GM12872 (cell line): ENCODE measurements around the gene MRPL1.

Experiments
- TF ChIP-seq, protein P1 (sequence below): IDR thresholded peaks from 3 replicates; pipeline ENCODE4 v1.5.1; 2011; ENCODE audit warnings: low read depth, mild to moderate bottlenecking, low read length, moderate library complexity; ENCODE audit not compliant: insufficient read depth

MRPL1 gene

DNA sequence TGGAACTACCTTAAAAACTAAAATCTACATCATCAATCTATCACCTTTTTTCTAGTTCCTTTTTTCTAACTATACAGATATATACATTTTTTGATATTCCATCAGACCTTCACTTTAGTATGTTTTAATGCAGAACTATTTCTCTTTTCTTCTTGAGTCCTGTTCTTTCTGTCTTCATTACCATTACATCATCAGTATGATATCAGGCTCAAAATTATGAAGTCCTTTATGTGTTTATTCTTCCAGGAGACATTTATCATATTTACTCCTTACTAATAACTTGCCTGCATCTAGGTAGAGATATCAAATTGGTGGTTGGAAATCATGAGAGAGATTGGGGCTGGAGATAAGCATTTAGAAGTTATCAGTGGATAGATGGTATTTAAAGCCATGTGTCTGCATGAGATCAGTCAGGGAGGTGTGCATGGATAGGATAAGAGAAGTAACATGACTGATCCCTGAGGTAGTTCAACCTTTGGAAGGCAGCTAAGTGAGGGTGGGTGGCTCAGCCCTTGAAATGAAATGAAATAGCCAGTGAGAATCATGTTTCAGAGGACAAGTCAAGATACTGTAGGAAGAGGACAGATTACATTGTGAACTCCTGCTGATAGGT lies 43.1 kb downstream of the MRPL1 start:
- TF ChIP-seq, protein P1, sequence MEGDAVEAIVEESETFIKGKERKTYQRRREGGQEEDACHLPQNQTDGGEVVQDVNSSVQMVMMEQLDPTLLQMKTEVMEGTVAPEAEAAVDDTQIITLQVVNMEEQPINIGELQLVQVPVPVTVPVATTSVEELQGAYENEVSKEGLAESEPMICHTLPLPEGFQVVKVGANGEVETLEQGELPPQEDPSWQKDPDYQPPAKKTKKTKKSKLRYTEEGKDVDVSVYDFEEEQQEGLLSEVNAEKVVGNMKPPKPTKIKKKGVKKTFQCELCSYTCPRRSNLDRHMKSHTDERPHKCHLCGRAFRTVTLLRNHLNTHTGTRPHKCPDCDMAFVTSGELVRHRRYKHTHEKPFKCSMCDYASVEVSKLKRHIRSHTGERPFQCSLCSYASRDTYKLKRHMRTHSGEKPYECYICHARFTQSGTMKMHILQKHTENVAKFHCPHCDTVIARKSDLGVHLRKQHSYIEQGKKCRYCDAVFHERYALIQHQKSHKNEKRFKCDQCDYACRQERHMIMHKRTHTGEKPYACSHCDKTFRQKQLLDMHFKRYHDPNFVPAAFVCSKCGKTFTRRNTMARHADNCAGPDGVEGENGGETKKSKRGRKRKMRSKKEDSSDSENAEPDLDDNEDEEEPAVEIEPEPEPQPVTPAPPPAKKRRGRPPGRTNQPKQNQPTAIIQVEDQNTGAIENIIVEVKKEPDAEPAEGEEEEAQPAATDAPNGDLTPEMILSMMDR = no peak

DNA sequence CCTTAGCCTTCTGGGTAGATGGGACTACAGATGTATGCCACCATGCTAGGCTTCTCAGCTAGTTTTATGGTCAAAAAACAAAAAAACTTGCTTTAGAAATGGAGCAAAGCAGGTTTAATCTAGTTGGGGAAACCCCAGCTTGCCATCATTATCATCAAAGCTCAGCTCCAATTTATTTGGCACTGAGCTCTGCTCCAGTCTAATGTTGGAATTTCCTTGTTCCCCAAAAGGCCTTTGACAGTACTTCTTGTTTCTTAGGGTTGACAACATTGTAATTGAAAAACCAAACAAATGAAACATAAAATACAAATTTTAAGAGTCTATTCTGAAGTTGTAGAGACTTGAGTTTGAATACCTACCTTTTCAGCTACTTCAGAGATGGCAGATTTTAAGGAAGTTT lies 48.0 kb downstream of the MRPL1 start:
- TF ChIP-seq, protein P1 = no peak

DNA sequence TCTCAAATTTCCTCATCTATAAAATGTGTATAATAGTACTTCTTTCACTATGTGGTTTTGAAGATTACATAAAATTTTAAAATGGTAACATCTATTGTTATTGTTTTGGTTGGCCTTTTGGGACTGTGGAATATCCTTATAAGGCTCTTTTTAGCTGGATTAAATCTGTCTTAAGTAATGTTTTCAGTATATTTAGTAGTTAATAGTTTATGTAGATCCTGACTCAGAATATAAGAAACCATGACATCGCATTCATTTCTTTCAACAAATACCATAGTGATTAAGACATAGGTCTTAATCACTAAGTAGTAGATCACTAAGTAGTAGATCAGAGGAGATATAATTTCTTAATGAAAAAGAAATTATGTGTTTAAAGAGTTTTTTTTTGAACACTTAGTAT lies 48.5 kb downstream of the MRPL1 start:
- TF ChIP-seq, protein P1 = no peak

DNA sequence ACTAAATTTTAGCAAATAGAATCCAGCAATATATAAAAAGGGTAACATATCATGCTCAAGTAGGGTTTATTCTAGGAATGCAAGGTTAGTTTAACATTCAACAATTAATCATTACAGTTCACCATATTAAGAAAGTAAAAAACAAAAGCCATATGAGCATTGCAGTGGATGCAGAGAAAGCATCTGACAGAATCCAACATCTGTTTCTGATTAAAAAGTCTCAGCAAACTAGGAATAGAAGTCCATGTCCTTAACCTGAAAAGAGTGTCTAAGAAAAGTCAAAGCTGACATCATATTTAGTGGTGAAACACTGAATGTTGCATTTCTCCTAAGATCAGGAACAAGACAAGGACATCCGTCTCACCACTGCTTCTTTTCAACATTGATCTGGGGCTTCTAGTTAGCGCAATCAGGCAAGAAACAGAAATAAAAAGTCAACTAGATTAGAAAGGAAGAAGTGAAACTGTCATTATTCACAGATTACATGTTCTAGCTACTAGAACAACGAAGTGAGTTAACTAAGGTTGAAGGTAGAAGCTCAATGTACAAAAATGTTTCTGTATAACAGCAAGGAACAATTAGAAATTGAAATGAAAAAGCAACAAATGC lies 49.3 kb downstream of the MRPL1 start:
- TF ChIP-seq, protein P1 = no peak

DNA sequence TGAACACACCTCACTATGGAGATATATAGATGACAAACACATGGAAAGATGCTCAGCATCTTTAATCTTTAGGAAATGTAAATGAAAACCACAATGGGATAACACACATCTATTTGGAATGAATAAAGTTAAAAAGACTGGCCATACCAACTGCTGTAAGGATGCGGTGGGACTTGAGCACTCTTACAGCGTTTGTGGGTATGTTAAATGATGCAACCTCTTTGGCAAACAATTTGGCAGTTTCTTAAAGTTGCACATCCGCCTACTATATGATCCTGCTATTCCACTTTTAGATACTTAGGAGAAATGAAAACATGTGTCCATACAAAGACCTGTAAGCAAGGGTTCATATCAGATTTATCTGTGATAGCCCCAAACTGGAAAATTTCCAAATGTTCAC lies 50.7 kb downstream of the MRPL1 start:
- TF ChIP-seq, protein P1 = no peak

DNA sequence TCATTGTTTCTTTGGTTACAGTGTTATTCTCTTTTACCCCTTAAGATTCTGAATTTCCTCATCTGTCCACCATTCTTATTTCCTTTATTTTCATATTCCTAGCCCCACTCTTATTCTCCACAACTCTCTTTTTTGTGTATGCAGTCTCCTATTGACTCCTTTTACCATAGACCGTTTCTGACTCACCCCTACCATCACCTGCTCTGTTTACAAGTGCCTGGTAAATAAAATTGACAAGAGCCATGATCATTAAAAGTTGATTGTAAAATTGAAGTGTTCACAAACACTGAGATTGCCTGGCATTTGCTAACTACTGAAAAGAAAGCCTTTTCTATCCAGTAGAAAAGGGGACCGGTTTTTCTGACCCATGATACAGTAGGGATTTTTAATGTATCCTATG lies 54.4 kb downstream of the MRPL1 start:
- TF ChIP-seq, protein P1 = no peak

DNA sequence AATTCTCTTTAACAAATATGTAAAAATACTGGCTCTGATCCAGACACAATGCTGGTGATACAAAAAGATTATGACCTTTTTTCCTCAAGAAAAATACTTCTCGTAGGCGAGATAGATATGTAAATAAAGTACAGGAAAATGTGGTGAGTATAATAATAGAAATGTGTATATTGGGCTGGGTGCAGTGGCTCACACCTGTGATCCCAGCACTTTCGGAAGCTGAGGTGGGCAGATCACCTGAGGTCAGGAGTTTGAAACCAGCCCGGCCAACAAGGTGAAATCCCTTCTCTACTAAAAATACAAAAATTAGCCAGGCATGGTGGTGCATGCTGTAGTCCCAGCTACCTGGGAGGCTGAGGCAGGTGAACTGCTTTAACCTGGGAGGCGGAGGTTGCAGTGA lies 55.0 kb downstream of the MRPL1 start:
- TF ChIP-seq, protein P1 = no peak
